Keratinocyte (primary cell): ENCODE results near the gene OPALIN. TPM values are rescaled to one million over a fixed set of nuclear protein-coding genes. Genes with fewer than 3 reads are reported as not detected.

Experiments
- DNase-seq: peaks from one replicate; pipeline ENCODE4 v3.0.0-alpha.2; 2011; ENCODE audit warnings: low read depth, missing footprints, low spot score
- FAIRE-seq: peaks from 2 replicates; lab custom pipeline; 2011; peaks lifted over from hg19 to GRCh38; lab: Jason Lieb, UNC
- H2AFZ ChIP-seq: 2 replicates; pipeline ENCODE4 v1.6.0; 2012; ENCODE audit warnings: low read length, control low read depth, inconsistent platforms; ENCODE audit not compliant: control insufficient read depth
- H3K27ac ChIP-seq: 2 replicates; pipeline ENCODE4 v1.5.1; 2011; ENCODE audit warnings: low read length; ENCODE audit not compliant: control insufficient read depth, insufficient read depth
- H3K27me3 ChIP-seq: 3 replicates; pipeline ENCODE4 v1.6.0; 2011; ENCODE audit warnings: low read length; ENCODE audit not compliant: control insufficient read depth, insufficient read depth; ENCODE audit errors: extremely low read depth
- H3K36me3 ChIP-seq, 2 experiments: 2 replicates in 1 of 2; 3 replicates in 1 of 2; pipeline ENCODE4 v1.5.1; 2011; ENCODE audit warnings: low read length in 2 of 2, mild to moderate bottlenecking in 1 of 2; ENCODE audit not compliant: control insufficient read depth in 2 of 2, insufficient read depth in 2 of 2; ENCODE audit errors: extremely low read depth in 1 of 2
- H3K4me1 ChIP-seq: 3 replicates; pipeline ENCODE4 v1.5.1; 2011; ENCODE audit warnings: low read length; ENCODE audit not compliant: control insufficient read depth, insufficient read depth; ENCODE audit errors: extremely low read depth
- H3K4me2 ChIP-seq: 3 replicates; pipeline ENCODE4 v1.6.0; 2011; ENCODE audit warnings: low read depth, low read length; ENCODE audit not compliant: control insufficient read depth, insufficient read depth; ENCODE audit errors: extremely low read depth
- H3K4me3 ChIP-seq, 3 experiments: fragments of 200-600 bp in 1 of 3; sonication (generic) in 1 of 3; 2 replicates in 2 of 3; 3 replicates in 1 of 3; pipeline ENCODE4 v1.5.1; 2011 to 2016; ENCODE audit warnings: low read length in 3 of 3, mild to moderate bottlenecking in 3 of 3, control low read depth in 2 of 3, inconsistent platforms in 1 of 3, low read depth in 1 of 3, mixed read lengths in 1 of 3, mixed run types in 1 of 3, moderate library complexity in 1 of 3; ENCODE audit not compliant: control insufficient read depth in 2 of 3, insufficient read depth in 2 of 3; ENCODE audit errors: extremely low read depth in 1 of 3
- H3K79me2 ChIP-seq: 2 replicates; pipeline ENCODE4 v1.6.0; 2012; ENCODE audit warnings: low read length; ENCODE audit not compliant: control insufficient read depth, insufficient read depth
- H3K9ac ChIP-seq: 3 replicates; pipeline ENCODE4 v1.6.0; 2011; ENCODE audit warnings: low read length; ENCODE audit not compliant: control insufficient read depth, insufficient read depth; ENCODE audit errors: extremely low read depth
- H3K9me1 ChIP-seq: 3 replicates; pipeline ENCODE4 v1.6.0; 2011; ENCODE audit warnings: low read length; ENCODE audit not compliant: control insufficient read depth, insufficient read depth; ENCODE audit errors: extremely low read depth
- H3K9me3 ChIP-seq: 2 replicates; pipeline ENCODE4 v1.5.1; 2012; ENCODE audit warnings: low read depth, low read length; ENCODE audit not compliant: control insufficient read depth
- H4K20me1 ChIP-seq: 3 replicates; pipeline ENCODE4 v1.6.0; 2011; ENCODE audit warnings: low read length; ENCODE audit not compliant: control insufficient read depth, insufficient read depth; ENCODE audit errors: extremely low read depth
- CTCF ChIP-seq, 3 experiments: IDR thresholded peaks in 1 of 3; conservative IDR thresholded peaks in 1 of 3; optimal IDR thresholded peaks in 1 of 3; 2 replicates in 2 of 3; 3 replicates in 1 of 3; pipeline versions ENCODE3 to v1.5.1; 2011; ENCODE audit warnings: low read length in 3 of 3, mild to moderate bottlenecking in 3 of 3, moderate library complexity in 2 of 3, control low read depth in 1 of 3, inconsistent platforms in 1 of 3; ENCODE audit not compliant: insufficient read depth in 2 of 3; ENCODE audit errors: extremely low read depth in 1 of 3
- EZH2 ChIP-seq: IDR thresholded peaks from one replicate; pipeline ENCODE4 v1.6.1; 2012; ENCODE audit warnings: inconsistent platforms, mild to moderate bottlenecking, low read length, moderate library complexity
- dilution Hi-C: fragments of 300-500 bp; cut with MboI; formaldehyde crosslinking; loops from one replicate; pipeline ENCODE4 v1.7.0; 2020; ENCODE audit warnings: low sequenced_read_pairs; ENCODE audit not compliant: extremely low pct_ligation_motif_present
- polyA plus RNA-seq, 5 experiments: library from polyadenylated mRNA; depleted of rRNA in 3 of 5; stranded (reverse) in 3 of 5; stranded (forward) in 1 of 5; unstranded in 1 of 5; fragments of >200 nt; gene quantifications; 1 replicate in 1 of 5; 2 replicates in 3 of 5; 3 replicates in 1 of 5; pipeline versions ENCODE4 v1.2.1 to v1.2.3, GENCODE V29; 2011 to 2012; ENCODE audit warnings: missing spikeins in 2 of 5, low read depth in 1 of 5, low replicate concordance in 1 of 5

The OPALIN gene
- polyA plus RNA-seq, 1 donor (not counting 4 experiments of a cell fraction or from before 2014, with no cell fraction given), result not detected

DNA sequence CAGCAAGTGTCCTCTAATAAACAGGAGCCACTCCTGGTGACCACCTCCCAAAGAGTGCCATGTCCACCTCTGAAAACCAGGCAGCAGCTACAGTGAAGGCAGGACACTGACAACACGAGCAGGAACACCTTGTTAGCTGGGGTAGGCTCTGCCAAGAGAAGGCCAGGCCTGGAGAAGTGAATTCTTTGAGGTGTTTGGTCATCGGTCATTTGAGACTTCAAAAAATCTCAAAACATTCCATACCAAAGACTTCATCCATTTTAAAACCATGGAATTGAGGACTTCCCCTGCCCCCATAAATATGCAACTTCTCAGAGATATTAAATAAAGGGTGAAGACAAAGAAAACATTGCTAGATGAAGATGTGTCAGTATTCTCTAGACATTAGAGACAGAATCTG, 28.4 kb upstream of the OPALIN start:
- FAIRE-seq (no peak), DNase-seq (no peak)
- Histone ChIP-seq H4K20me1 (no peaks in the 10 kb centered on the region), H3K79me2 (no peaks in the 10 kb centered on the region), H3K4me3 (no peak overlapping the region), H2AFZ (no peak overlapping the region), H3K9ac (no peak overlapping the region), H3K9me1 (no peaks in the 10 kb centered on the region), H3K9me3 (no peaks in the 10 kb centered on the region), H3K27ac (no peak overlapping the region), H3K4me2 (no peak overlapping the region), H3K4me1 (no peaks in the 10 kb centered on the region), H3K27me3 (peaks cover 28% of the 10 kb centered on the region), H3K36me3 (no peaks in the 10 kb centered on the region)
- TF ChIP-seq CTCF (optimal IDR thresholded peaks at IDR 0.05 in 1 of 3, IDR thresholded peaks at IDR 0.05 in 1 of 3, conservative IDR thresholded peaks at IDR 0.05 in 1 of 3; ENCODE audit: extremely low read depth in 1 of 3, insufficient read depth in 2 of 3, low read length in 3 of 3) (no peak), EZH2 (no peak)
- dilution Hi-C loops, result no loop called here

- dilution Hi-C loops, result no loop called here
- no peak overlapping the region for H3K9ac ChIP-seq
- no peak overlapping the region for H3K4me3 ChIP-seq
- H3K9me1 ChIP-seq, result no peaks in the 10 kb centered on the region
- no peaks in the 10 kb centered on the region for H3K36me3 ChIP-seq
- DNase-seq (no peak), FAIRE-seq (no peak)
- no peaks in the 10 kb centered on the region for H3K9me3 ChIP-seq
- no peak overlapping the region for H3K27ac ChIP-seq
- no peaks in the 10 kb centered on the region for H3K79me2 ChIP-seq
- no peak for TF ChIP-seq CTCF (optimal IDR thresholded peaks at IDR 0.05 in 1 of 3, IDR thresholded peaks at IDR 0.05 in 1 of 3, conservative IDR thresholded peaks at IDR 0.05 in 1 of 3; ENCODE audit: extremely low read depth in 1 of 3, insufficient read depth in 2 of 3, low read length in 3 of 3)
- TF ChIP-seq EZH2, result no peak
- peaks cover 16% of the 10 kb centered on the region for H3K27me3 ChIP-seq
- H4K20me1 ChIP-seq, result no peaks in the 10 kb centered on the region
- H3K4me2 ChIP-seq, result no peak overlapping the region
- no peak overlapping the region for H2AFZ ChIP-seq
- no peaks in the 10 kb centered on the region for H3K4me1 ChIP-seq
Observed at GRCh38 chr10:96384506-96384905, 25.7 kb upstream of the OPALIN start.
